ENCODE measurements around the gene TAF1B.

GRCh38 chr2:9826208-9826607 is 17.1 kb upstream of the TAF1B start:
- TF ChIP-seq CTCF (IDR thresholded peaks at IDR 0.05; ENCODE audit: low read length) (no peak), EZH2 (IDR thresholded peaks at IDR 0.05; ENCODE audit: borderline replicate concordance, low read length) (no peak)

Data from OCI-LY1 (cell line).